ENCODE data around the gene ATP6V0A1.
"Not testable (repeated sequence)": the region's sequence is repeated elsewhere in the genome, so short reads cannot be mapped to it uniquely, and the experiment has no call there.

ATP6V0A1 gene

GRCh38 chr17:42537156-42537805 is 78.6 kb downstream of the ATP6V0A1 start:
- DNase-seq: no peak

GRCh38 chr17:42537826-42538451 is 79.3 kb downstream of the ATP6V0A1 start:
- no peak for DNase-seq

GRCh38 chr17:42538482-42538881 is 79.8 kb downstream of the ATP6V0A1 start:
- DNase-seq: no peak

GRCh38 chr17:42540558-42540957 is 81.9 kb downstream of the ATP6V0A1 start:
- DNase-seq: not testable (repeated sequence)

- DNase-seq: no peak
These were observed 82.6 kb downstream of the ATP6V0A1 start for GRCh38 chr17:42541041-42541833.

- DNase-seq: peak in 25 of 58 donors; percentile 10 to 61 (median 35)
These were observed 84.8 kb downstream of the ATP6V0A1 start for GRCh38 chr17:42543190-42544079.

GRCh38 chr17:42544874-42545283 is 86.2 kb downstream of the ATP6V0A1 start:
- DNase-seq: no peak

GRCh38 chr17:42545755-42546505 is 87.3 kb downstream of the ATP6V0A1 start:
- DNase-seq: not testable (repeated sequence)

GRCh38 chr17:42547001-42547461 is 88.4 kb downstream of the ATP6V0A1 start:
- DNase-seq: no peak

- no peak for DNase-seq
These were observed 89.0 kb downstream of the ATP6V0A1 start for GRCh38 chr17:42547698-42548069.

GRCh38 chr17:42548070-42548837 is 89.6 kb downstream of the ATP6V0A1 start:
- DNase-seq: no peak

- no peak for DNase-seq
These were observed 90.5 kb downstream of the ATP6V0A1 start for GRCh38 chr17:42548993-42549755.

GRCh38 chr17:42552736-42553135 is 94.1 kb downstream of the ATP6V0A1 start, which contains the start of gene HSD17B1:
Gene HSD17B1 (plus strand): TSS chr17:42552923. CDS start chr17:42552934, 11 bp downstream.
- not testable (repeated sequence) for DNase-seq

GRCh38 chr17:42553161-42553818 is 94.6 kb downstream of the ATP6V0A1 start:
- DNase-seq: no peak

- no peak for DNase-seq
These were observed 95.2 kb downstream of the ATP6V0A1 start for GRCh38 chr17:42553866-42554249.

GRCh38 chr17:42554250-42555121 is 95.8 kb downstream of the ATP6V0A1 start:
- DNase-seq: peak in 57 of 58 donors; percentile 27 to 92 (median 78)

- no peak for DNase-seq
These were observed 96.5 kb downstream of the ATP6V0A1 start for GRCh38 chr17:42555122-42555622.

Data from anterior cingulate cortex (tissue), 58 donors.